HG03095 (cell line): ENCODE data around the gene MRPS35.

Source experiments
- ATAC-seq: cut with Tn5 transposase; IDR thresholded peaks from one replicate; pipeline ENCODE4 v1.9.1; 2021; ENCODE audit warnings: moderate library complexity; ENCODE audit not compliant: unreplicated experiment

The MRPS35 gene

GRCh38 chr12:27802936-27803335 is 92.3 kb downstream of the MRPS35 start:
- no peak for ATAC-seq

GRCh38 chr12:27805238-27805637 is 94.6 kb downstream of the MRPS35 start:
- ATAC-seq, result no peak
